ENCODE results near the gene NAA25. TPM values are rescaled to one million over a fixed set of nuclear protein-coding genes. Genes with fewer than 3 reads are reported as not detected.

The NAA25 gene
- total and polyA plus RNA-seq, 9 of the 15 experiments (the other 6 are each of a cell fraction or from before 2014, with no cell fraction given): 26.6 to 59.6 (median 48.9) TPM

DNA sequence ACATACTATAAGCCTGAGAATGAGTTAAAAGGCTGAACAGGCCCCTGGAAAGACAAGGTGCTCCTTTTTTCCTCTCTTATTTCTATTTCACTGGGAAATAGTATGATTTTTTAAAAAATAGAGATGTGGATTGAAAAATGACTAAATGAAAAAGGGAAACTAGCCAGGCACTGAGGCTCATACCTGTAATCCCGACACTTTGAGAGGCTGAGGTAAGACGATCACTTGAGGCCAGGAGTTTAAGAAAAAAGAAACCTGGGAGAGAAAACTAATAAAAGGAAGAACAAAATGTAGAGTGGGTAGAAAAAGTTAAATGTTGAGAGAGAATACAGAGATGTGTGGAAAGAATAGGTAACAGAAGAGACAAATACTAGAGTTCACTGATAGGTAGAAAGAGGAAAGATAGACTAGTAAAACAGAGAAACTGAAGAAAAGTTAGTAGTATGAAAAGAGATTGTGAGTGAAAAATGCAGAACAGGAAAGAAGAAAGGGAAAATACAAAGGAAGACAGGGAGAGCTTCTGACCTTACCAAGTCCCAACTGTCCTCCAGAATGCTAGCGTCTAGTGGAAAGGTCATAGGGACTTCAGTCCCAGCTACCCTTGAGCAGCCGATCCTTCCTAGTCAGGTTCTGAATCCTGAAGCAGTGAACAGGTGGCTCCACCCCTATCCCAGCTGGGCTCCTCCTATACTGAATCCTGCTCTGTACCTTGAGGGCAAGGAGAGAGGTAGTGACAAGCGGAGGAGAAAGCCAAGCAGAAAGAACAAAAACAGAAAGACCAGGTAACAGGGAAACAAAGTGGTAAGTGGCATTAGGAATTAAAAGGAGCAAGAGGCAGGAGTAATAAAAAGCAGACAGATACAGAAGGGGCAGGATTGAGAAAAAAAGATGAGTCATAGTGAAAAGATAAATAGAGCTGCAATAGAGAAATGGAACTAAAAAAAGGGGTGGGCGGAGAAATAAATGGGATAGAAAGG lies 102.9 kb downstream of the NAA25 start (continued):
- TF ChIP-seq, protein P1, sequence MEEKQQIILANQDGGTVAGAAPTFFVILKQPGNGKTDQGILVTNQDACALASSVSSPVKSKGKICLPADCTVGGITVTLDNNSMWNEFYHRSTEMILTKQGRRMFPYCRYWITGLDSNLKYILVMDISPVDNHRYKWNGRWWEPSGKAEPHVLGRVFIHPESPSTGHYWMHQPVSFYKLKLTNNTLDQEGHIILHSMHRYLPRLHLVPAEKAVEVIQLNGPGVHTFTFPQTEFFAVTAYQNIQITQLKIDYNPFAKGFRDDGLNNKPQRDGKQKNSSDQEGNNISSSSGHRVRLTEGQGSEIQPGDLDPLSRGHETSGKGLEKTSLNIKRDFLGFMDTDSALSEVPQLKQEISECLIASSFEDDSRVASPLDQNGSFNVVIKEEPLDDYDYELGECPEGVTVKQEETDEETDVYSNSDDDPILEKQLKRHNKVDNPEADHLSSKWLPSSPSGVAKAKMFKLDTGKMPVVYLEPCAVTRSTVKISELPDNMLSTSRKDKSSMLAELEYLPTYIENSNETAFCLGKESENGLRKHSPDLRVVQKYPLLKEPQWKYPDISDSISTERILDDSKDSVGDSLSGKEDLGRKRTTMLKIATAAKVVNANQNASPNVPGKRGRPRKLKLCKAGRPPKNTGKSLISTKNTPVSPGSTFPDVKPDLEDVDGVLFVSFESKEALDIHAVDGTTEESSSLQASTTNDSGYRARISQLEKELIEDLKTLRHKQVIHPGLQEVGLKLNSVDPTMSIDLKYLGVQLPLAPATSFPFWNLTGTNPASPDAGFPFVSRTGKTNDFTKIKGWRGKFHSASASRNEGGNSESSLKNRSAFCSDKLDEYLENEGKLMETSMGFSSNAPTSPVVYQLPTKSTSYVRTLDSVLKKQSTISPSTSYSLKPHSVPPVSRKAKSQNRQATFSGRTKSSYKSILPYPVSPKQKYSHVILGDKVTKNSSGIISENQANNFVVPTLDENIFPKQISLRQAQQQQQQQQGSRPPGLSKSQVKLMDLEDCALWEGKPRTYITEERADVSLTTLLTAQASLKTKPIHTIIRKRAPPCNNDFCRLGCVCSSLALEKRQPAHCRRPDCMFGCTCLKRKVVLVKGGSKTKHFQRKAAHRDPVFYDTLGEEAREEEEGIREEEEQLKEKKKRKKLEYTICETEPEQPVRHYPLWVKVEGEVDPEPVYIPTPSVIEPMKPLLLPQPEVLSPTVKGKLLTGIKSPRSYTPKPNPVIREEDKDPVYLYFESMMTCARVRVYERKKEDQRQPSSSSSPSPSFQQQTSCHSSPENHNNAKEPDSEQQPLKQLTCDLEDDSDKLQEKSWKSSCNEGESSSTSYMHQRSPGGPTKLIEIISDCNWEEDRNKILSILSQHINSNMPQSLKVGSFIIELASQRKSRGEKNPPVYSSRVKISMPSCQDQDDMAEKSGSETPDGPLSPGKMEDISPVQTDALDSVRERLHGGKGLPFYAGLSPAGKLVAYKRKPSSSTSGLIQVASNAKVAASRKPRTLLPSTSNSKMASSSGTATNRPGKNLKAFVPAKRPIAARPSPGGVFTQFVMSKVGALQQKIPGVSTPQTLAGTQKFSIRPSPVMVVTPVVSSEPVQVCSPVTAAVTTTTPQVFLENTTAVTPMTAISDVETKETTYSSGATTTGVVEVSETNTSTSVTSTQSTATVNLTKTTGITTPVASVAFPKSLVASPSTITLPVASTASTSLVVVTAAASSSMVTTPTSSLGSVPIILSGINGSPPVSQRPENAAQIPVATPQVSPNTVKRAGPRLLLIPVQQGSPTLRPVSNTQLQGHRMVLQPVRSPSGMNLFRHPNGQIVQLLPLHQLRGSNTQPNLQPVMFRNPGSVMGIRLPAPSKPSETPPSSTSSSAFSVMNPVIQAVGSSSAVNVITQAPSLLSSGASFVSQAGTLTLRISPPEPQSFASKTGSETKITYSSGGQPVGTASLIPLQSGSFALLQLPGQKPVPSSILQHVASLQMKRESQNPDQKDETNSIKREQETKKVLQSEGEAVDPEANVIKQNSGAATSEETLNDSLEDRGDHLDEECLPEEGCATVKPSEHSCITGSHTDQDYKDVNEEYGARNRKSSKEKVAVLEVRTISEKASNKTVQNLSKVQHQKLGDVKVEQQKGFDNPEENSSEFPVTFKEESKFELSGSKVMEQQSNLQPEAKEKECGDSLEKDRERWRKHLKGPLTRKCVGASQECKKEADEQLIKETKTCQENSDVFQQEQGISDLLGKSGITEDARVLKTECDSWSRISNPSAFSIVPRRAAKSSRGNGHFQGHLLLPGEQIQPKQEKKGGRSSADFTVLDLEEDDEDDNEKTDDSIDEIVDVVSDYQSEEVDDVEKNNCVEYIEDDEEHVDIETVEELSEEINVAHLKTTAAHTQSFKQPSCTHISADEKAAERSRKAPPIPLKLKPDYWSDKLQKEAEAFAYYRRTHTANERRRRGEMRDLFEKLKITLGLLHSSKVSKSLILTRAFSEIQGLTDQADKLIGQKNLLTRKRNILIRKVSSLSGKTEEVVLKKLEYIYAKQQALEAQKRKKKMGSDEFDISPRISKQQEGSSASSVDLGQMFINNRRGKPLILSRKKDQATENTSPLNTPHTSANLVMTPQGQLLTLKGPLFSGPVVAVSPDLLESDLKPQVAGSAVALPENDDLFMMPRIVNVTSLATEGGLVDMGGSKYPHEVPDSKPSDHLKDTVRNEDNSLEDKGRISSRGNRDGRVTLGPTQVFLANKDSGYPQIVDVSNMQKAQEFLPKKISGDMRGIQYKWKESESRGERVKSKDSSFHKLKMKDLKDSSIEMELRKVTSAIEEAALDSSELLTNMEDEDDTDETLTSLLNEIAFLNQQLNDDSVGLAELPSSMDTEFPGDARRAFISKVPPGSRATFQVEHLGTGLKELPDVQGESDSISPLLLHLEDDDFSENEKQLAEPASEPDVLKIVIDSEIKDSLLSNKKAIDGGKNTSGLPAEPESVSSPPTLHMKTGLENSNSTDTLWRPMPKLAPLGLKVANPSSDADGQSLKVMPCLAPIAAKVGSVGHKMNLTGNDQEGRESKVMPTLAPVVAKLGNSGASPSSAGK (IDR thresholded peaks at IDR 0.05): no peak
- TF ChIP-seq LCOR (CRISPR knock-in tag; IDR thresholded peaks at IDR 0.05) (no peak), GTF2A2 (tag; IDR thresholded peaks at IDR 0.05) (no peak), ZC3H4 (CRISPR knock-in tag; IDR thresholded peaks at IDR 0.05; ENCODE audit: borderline replicate concordance) (no peak), POLR2AphosphoS2 (IDR thresholded peaks at IDR 0.05; ENCODE audit: low read length) (no peak), SREBF2 (CRISPR knock-in tag; IDR thresholded peaks at IDR 0.05) (no peak), ZNF785 (CRISPR knock-in tag; IDR thresholded peaks at IDR 0.05) (no peak), JUN (IDR thresholded peaks at IDR 0.05; ENCODE audit: borderline replicate concordance, low read depth, low read length) (peak; percentile 60), JUN (CRISPR knock-in tag; IDR thresholded peaks at IDR 0.05; ENCODE audit: borderline replicate concordance) (no peak), E2F6 (IDR thresholded peaks at IDR 0.05; ENCODE audit: borderline replicate concordance in 1 of 2, extremely low read depth in 1 of 2, insufficient read depth in 1 of 2, insufficient read length in 1 of 2, low read depth in 1 of 2, low read length in 1 of 2, poor library complexity in 1 of 2, severe bottlenecking in 1 of 2) (no peak), ARID1B (IDR thresholded peaks at IDR 0.05) (peak; percentile 81), ZNF699 (CRISPR knock-in tag; IDR thresholded peaks at IDR 0.05; ENCODE audit: insufficient replicate concordance) (no peak), TEAD1 (CRISPR knock-in tag; IDR thresholded peaks at IDR 0.05) (0 out of 4 replicates have a peak, but pooled peaks of 1 of the 2 experiments have one; percentile 26), HIVEP1 (CRISPR knock-in tag; IDR thresholded peaks at IDR 0.05) (no peak)
